Loucy (cell line): ENCODE results near the gene MORN4.

Experiments used
- CTCF ChIP-seq: fragments of 200-600 bp; sonication (generic); conservative IDR thresholded peaks from 2 replicates; pipeline ENCODE4 v1.5.1; 2014; ENCODE audit warnings: mild to moderate bottlenecking, antibody characterized with exemption, low read length
- EZH2phosphoT487 ChIP-seq: fragments of 200-600 bp; IDR thresholded peaks from 2 replicates; pipeline ENCODE4 v1.6.1; 2018; ENCODE audit warnings: antibody characterized with exemption, mild to moderate bottlenecking, moderate library complexity, borderline replicate concordance

DNA sequence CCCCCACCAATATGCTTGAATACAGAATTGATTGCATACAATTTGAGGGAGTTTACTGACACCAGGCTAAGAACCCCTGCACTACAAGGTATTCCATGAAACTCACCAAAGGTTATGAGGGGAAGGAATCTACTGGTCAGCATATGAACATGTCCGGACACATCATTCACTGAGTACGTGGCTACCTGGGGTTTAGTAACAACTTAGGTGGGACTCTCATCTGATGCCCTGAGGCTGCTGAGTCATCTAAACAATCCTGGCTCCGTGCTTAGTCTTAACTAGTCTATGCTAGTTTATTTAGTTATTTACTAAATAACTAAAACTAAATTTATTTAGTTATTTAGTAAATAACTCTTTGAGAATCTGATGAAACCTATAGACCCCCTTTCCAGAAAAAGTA is 18.5 kb upstream of the MORN4 start:
- TF ChIP-seq CTCF, result no peak
- no peak for TF ChIP-seq EZH2phosphoT487
